ENCODE results near the gene GPC6.

DNA sequence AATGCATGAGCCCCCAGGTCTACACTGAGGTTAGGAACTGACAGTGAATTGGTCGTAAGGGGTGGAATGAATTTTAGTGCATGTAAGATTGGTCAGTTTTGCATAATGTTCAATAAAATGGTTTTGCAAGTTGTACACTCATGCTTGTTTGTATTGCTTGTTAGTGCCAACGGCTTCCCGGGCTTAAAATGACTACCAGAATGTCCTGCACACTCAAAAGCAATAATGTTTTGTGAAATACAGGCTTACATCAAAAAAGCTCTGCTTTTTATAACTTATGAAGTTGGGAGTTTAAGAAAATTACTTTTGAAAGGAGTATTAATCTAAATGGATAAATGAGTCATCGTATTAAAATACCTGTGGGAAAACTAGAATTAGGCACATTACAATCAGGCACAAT is 112.9 kb downstream of the GPC6 start:
- TF ChIP-seq, protein P1, sequence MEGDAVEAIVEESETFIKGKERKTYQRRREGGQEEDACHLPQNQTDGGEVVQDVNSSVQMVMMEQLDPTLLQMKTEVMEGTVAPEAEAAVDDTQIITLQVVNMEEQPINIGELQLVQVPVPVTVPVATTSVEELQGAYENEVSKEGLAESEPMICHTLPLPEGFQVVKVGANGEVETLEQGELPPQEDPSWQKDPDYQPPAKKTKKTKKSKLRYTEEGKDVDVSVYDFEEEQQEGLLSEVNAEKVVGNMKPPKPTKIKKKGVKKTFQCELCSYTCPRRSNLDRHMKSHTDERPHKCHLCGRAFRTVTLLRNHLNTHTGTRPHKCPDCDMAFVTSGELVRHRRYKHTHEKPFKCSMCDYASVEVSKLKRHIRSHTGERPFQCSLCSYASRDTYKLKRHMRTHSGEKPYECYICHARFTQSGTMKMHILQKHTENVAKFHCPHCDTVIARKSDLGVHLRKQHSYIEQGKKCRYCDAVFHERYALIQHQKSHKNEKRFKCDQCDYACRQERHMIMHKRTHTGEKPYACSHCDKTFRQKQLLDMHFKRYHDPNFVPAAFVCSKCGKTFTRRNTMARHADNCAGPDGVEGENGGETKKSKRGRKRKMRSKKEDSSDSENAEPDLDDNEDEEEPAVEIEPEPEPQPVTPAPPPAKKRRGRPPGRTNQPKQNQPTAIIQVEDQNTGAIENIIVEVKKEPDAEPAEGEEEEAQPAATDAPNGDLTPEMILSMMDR (IDR thresholded peaks at IDR 0.05; ENCODE audit: low read length) = no peak
- no peak for TF ChIP-seq EZH2 (IDR thresholded peaks at IDR 0.05; ENCODE audit: borderline replicate concordance, low read length)

Data from OCI-LY1 (cell line).